GM19395 (cell line): ENCODE results near the gene NUB1.
A peak's percentile ranks its signal among the peaks of the same experiment; 100 is the strongest.
"Not testable (repeated sequence)": the region's sequence is repeated elsewhere in the genome, so short reads cannot be mapped to it uniquely, and the experiment has no call there.

ENCODE experiments used
- ATAC-seq: cut with Tn5 transposase; IDR thresholded peaks from one replicate; pipeline ENCODE4 v1.9.1; 2021; ENCODE audit warnings: mild to moderate bottlenecking, moderate library complexity; ENCODE audit not compliant: unreplicated experiment

The NUB1 gene

DNA sequence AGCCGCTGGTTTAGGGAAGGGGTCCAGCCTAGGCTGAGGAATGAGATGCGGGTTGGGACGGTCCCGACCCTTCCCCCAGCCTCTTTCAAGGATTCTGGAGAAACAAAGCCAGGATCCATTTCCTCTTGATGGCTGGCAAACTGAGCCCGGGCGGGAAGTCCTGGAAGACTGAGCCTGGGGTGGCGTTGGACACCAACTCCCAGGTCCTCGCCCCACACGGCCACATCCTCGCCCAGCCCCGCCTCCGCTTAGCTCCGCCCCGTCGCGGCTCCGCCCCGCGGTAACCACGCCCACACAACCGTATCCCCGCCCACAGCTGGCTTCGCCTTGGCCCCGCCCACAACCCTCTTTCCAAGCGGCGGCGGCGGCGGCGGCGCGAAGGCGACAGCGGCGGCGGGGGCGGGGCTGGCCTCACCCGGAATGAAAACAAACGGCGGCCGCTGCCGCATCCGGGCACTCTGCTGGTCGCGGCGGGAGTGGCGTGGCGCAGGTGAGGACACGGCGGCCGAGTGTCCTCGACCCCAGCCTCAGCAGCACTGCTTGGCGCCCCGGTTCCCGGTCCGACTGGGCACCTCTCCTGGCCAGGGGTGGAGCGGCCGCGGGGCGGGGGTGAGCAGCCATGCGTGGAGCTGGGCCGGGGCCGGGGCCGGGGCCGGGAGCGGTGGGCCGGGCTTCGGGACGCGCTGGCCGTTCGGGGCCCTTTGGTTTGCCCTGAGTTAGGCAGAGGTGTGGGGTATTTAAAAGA lies at the start of gene NUB1:
Gene NUB1 (plus strand): TSS at position 456 of the 745 bp plus-strand sequence. CDS start 3,538 bp downstream, outside the sequence.
- ATAC-seq, result peak; percentile 59

DNA sequence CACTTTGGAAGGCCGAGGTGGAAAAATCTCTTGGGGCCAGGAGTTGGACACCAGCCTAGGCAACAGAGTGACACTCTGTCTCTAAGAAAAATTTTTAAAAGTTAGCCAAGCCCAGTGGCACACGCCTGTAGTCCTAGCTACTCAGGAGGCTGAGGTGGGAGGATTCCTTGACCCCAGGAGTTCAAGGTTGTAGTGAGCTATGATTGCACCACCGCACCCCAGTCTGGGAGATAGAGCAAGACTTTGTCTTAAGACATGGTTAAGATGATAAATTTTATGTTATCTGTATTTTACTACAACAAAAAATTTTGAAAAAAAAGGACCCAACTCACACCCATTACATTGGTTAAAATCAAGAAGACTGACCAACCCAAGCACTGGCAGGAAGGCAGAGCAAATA lies 48.8 kb upstream of the NUB1 start:
- ATAC-seq, result no peak

GRCh38 chr7:151296202-151296992 lies 45.2 kb upstream of the NUB1 start:
- no peak for ATAC-seq

DNA sequence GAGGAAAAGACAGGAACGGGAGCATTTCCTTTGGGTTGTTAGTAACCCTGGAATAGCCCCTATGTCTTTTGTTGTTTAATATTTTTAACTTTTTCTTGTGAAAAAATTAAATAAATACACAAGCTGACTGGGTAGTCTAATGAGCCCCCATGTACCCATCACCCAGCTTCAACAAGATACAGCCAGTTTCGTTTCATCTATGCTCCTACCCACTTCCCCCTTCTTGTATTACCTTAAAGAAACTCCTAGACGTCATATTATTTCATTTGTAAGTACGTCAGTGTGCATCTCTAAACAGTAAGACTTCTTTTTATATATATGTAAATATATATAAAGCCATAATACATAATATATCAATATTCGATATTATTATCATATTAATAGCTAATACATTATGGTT lies 42.8 kb upstream of the NUB1 start:
- ATAC-seq, result no peak

- ATAC-seq, result no peak
Measured at GRCh38 chr7:151299530-151299929, 42.1 kb upstream of the NUB1 start.

- ATAC-seq, result no peak
Measured at GRCh38 chr7:151299940-151300645, 41.5 kb upstream of the NUB1 start.

GRCh38 chr7:151301471-151302462 lies 39.8 kb upstream of the NUB1 start:
- ATAC-seq, result no peak

DNA sequence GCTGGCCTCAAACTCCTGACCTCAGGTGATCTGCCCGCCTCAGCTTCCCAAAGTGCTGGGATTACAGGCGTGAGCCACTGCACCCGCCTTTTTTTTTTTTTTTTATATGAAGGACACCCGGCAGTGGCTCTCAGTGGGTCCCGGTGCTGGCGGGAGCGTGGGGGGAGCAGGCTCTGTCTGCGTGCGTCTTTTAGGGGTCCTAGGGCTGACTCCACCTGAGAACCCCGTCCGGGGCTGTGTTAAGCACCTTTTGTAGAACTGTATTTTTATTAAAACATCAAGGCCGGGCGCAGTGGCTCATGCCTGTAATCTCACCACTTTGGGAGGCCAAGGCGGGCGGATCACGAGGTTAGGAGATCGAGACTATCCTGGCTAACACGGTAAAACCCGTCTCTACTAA lies 37.4 kb upstream of the NUB1 start:
- not testable (repeated sequence) for ATAC-seq

- no peak for ATAC-seq
Measured at GRCh38 chr7:151304856-151305255, 36.8 kb upstream of the NUB1 start.

- ATAC-seq, result no peak
Measured at GRCh38 chr7:151306374-151306773, 35.2 kb upstream of the NUB1 start.

DNA sequence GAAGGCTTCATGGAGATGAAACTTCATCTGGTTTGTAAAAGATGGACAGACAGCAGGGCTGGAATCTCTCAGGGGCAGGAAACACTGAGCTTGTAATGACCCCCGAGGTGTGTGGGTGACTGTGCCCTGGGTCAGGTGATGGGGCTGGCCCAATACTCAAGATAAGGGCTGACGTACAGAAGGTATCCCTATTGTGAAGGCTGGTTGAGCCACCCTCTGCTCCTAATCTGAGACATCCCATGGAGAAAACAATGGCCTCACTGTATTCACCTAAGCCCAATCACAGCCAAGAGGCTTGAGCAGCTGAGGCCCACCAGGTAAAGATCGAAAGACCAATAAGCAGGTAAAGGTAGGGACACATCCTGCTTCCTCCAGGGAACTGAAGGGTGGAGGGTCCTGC lies 34.8 kb upstream of the NUB1 start:
- no peak for ATAC-seq

DNA sequence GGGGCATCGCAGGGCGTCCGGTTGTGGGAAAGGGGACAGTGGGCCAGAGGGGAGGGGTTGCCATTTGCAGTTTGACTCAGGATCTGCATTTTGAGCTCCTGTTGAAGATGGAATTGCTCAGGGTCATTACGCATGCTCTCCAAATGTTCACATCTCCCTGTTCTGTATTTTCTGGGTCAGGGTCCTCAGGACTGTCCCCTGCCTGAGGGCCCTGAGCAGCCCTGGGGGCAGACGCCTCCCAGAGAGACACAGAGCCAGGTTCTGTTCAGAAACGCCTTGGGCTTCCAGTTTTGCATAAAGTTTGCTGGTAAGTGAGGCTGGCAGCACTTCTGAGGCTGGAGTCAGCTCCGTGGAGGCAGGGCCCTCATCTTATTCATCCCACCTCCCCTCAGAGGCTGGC lies 34.1 kb upstream of the NUB1 start:
- ATAC-seq, result no peak

GRCh38 chr7:151308256-151308655 lies 33.4 kb upstream of the NUB1 start:
- ATAC-seq, result no peak

DNA sequence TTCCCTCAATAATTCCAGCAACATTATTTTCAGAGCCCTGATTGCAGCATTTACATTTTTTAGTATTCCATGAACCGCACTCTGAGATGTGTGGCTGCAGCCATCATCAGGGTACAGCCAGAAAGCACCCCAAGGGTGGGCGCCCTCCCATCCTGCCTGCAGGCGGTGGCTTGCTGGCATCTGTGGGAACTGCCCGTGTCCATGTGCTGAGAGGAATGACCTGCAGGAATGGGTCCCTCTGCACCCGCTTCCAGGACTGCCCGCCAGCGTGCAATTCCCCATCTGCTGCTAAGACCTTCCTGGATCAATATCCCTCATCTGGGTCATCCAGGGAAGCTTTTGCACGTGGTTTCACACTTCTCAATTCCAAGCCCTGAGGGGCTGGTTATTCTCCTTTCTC lies 32.8 kb upstream of the NUB1 start:
- no peak for ATAC-seq

- ATAC-seq, result no peak
Measured at GRCh38 chr7:151309311-151309710, 32.3 kb upstream of the NUB1 start.

DNA sequence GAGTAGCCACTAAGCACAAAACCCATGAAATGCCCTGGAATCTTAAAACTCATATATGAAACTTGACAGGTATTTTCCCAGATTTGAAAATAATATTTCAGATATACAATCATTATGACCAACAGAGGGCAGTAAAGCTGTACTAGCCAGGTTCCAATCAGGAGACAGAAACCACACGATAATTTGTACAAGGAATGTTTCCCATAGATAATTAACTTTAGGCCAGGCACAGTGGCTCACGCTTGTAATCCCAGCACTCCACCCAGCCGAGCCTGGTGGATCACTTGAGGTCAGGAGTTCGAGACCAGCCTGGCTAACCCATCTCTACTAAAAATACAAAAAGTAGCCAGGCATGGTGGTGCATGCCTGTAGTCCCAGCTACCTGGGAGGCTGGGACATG lies 31.0 kb upstream of the NUB1 start:
- ATAC-seq, result no peak

DNA sequence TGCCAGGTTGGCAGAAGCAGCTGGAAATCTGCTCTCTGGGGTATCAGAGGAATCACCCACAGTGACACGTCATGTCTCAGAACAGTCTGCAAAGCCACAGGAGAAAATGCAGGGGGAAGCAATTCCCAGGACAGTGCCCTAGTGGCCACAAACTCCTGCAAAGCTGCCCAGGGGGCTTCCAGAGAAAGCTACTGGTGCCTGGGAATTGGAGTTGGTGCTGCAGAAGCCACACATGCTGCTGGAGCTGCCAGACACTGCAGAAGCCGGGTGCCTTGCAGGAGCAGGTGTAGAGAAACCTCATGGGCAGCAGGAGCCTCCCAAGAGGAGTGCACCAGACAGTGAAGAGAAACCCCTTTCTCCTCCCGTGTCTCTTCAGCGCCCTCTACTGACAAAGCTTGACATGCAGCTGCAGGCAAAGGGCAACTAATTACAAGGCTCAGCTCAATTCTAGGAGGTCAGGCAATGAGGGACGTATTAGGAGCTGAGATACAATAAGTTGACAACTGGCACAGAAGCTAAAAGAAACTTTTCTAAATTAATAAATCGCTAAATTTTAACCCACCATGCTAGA lies 30.2 kb upstream of the NUB1 start:
- ATAC-seq, result no peak

DNA sequence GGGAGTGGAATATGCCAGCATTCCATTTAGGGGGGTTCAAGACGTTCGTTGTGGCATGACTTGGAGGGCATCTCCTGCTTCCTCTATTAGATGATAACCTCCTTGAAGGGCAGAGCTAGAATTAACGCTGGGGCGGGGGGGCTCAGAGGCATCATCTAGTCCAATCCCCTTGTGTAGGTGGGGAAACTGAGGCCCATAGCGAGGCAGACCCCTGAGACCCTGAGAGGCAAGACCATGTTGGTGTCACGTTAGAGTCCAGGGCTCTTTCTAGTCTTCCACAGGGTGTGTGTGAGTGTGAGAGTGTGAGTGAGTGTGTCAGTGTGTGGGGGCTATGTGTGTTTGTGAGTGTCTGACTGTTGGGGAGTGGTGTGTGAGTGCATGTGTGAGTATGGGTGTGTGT lies 29.3 kb upstream of the NUB1 start:
- ATAC-seq, result no peak

DNA sequence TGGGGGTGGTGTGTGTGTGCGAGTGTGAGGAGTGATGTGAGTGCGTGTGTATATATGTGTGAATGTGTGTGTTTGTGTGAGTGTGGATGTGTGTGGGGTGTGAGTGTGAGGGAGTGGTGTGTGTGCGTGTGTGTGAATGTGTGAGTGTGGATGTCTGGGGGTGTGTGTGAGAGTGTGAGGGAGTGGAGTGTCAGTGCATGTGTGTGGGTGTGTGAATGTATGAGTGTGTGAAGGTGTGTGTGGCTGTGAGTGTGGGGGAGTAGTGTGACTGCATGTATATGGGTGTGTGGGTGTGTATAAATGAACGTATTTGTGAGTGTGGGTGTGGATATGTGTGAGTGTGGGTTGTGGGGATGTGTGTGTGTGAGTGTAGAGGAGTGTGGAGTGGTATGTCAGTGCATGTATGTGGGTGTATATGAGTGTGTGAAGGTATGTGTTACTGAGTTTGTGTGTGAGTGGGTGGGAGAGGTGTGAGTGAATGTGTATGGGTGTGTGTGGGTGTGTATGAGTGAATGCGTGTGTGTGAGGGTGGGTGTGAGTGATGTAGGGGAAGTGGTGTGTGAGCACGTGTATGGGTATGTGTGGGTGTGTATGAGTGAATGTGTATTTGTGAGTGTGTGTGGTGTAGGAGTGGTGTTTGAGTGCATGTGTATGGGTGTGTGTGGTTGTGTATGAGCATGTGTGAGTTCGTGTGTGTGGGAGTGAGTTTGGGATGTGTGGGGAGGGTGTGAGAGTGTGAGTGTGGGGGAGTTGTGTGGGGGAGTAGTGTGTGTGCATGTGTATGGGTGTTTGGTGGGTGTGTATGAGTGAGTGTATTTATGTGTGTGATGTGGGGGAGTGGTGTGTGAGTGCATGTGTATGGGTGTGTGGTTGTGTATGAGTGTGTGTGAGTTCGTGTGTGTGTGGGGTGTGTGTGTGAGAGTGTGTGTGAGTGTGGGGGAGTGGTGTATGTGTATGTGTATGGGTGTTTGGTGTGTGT lies 28.5 kb upstream of the NUB1 start:
- no peak for ATAC-seq
